Measurements from ENCODE around the gene ADARB2.

DNA sequence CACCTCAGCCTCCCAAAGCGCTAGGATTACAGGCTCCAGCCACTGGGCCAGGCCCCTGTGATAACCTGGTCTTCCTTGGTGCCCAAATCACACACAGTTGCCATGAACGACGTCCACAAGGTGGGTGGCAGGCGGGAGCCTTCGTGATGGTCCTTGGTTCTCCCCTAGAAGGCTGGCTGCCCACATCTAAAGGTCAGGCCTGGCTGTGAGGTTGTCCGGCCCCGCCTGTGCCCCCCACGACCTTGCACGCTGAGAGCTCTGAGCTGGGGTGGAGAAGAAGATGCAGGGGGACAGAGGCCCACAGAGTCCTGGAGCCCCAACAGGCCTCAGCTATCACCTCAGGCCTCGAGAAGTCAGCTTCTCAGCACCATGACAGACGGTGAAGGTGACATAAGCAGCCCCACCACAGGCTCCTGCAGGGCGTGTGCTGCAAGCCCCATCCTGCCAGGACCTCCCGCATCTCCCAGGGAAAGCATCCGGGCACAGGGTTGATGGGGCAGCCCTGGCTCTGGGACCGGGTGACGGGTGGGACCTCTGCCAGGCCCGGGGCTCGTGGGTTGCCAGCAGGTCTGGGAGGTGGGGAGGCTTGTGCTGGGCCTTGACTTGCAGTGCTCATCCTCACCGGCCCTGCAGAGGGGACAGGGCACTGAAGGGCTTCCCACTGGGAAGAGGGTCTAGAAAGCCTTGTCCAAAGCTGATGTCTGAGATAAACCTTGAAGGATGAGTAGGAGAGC lies 463.8 kb downstream of the ADARB2 start:
- TF ChIP-seq CTCF (IDR thresholded peaks at IDR 0.05) (no peak), EP300 (IDR thresholded peaks at IDR 0.05) (no peak), POLR2A (IDR thresholded peaks at IDR 0.05; ENCODE audit: low read depth) (no peak), POLR2AphosphoS5 (IDR thresholded peaks at IDR 0.05) (no peak)

Data from esophagus muscularis mucosa (tissue), 4 donors.